K562 (cell line): ENCODE measurements around the gene BROX. TPM values are rescaled to one million over a fixed set of nuclear protein-coding genes. Genes with fewer than 3 reads are reported as not detected.

ENCODE experiments used
- ARID3A ChIP-seq: IDR thresholded peaks from 2 replicates; pipeline ENCODE4 v1.6.1; 2012; ENCODE audit warnings: low read depth, low read length, improper control_type of control experiment, borderline replicate concordance
- LARP7 ChIP-seq: fragments of 450-650 bp; IDR thresholded peaks from 2 replicates; pipeline ENCODE4 v1.6.1; 2016
- RREB1 ChIP-seq: fragments of 250-450 bp; sonication (Bioruptor Pico); IDR thresholded peaks from 2 replicates; pipeline ENCODE4 v1.4.0; 2020
- SMAD1 ChIP-seq: fragments of 150-350 bp; IDR thresholded peaks from 2 replicates; pipeline ENCODE4 v1.6.1; 2014; ENCODE audit warnings: low read length, low read depth; ENCODE audit not compliant: partially characterized antibody
- ZNF165 ChIP-seq: fragments of 250-450 bp; sonication (Bioruptor Pico); IDR thresholded peaks from 2 replicates; pipeline ENCODE4 v1.4.0; 2020; ENCODE audit warnings: borderline replicate concordance
- polyA plus RNA-seq, 8 experiments: library from polyadenylated mRNA; depleted of rRNA in 4 of 8; stranded (reverse) in 5 of 8; unstranded in 3 of 8; fragments of >200 nt; fragmentation: Nextera tagmentation in 2 of 8; fragmentation: Illumina TruSeq in 1 of 8; extraction: Ambion mirVana in 2 of 8; extraction: Trizol in 1 of 8; gene quantifications; 2 replicates each; pipeline versions ENCODE4 v1.2.1 to v1.2.3, GENCODE V29; 2011 to 2014; ENCODE audit warnings: inconsistent platforms in 1 of 8, missing spikeins in 1 of 8
- total RNA-seq, 7 experiments: library from RNA; depleted of rRNA in 6 of 7; stranded (reverse); fragments of >200 nt in 6 of 7; fragmentation: Illumina TruSeq in 2 of 7; extraction: Trizol in 2 of 7; gene quantifications; 2 replicates each; pipeline versions ENCODE4 v1.2.1 to v1.2.3, GENCODE V29; 2011 to 2021; ENCODE audit warnings: low replicate concordance in 1 of 7
- TF ChIP-seq, protein P1 (sequence below), 2 experiments: fragments of 150-350 bp in 1 of 2; IDR thresholded peaks; 2 replicates each; pipeline ENCODE4 v1.6.1; 2012 to 2016; ENCODE audit warnings: low read depth in 2 of 2, low read length in 2 of 2, mild to moderate bottlenecking in 1 of 2, moderate library complexity in 1 of 2

The BROX gene
- total and polyA plus RNA-seq, 9 of the 15 experiments (the other 6 are each of a cell fraction or from before 2014, with no cell fraction given), result 9.4 to 153 (median 45.1) TPM

DNA sequence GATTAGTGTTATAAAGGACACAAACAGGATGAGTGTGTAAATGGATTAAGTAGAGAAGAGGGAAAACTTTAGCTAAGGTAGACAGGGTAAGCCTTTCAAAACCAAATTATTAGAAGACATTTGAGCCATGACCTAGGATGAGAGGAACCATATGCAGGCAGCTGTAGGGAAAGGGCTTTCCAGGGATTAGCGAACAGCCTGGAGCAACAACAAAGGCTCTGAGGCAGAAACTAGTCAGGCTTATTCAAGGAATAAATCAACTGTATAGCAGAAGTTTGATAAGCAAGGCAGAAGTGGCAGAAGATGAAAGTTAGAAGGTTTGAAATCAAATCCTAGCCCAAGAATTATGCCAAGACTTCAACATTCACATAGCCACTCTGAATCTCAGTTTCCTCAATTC, 21.3 kb upstream of the BROX start (continued):
- no peak for TF ChIP-seq SMAD1
- no peak for TF ChIP-seq LARP7
- TF ChIP-seq, protein P1, sequence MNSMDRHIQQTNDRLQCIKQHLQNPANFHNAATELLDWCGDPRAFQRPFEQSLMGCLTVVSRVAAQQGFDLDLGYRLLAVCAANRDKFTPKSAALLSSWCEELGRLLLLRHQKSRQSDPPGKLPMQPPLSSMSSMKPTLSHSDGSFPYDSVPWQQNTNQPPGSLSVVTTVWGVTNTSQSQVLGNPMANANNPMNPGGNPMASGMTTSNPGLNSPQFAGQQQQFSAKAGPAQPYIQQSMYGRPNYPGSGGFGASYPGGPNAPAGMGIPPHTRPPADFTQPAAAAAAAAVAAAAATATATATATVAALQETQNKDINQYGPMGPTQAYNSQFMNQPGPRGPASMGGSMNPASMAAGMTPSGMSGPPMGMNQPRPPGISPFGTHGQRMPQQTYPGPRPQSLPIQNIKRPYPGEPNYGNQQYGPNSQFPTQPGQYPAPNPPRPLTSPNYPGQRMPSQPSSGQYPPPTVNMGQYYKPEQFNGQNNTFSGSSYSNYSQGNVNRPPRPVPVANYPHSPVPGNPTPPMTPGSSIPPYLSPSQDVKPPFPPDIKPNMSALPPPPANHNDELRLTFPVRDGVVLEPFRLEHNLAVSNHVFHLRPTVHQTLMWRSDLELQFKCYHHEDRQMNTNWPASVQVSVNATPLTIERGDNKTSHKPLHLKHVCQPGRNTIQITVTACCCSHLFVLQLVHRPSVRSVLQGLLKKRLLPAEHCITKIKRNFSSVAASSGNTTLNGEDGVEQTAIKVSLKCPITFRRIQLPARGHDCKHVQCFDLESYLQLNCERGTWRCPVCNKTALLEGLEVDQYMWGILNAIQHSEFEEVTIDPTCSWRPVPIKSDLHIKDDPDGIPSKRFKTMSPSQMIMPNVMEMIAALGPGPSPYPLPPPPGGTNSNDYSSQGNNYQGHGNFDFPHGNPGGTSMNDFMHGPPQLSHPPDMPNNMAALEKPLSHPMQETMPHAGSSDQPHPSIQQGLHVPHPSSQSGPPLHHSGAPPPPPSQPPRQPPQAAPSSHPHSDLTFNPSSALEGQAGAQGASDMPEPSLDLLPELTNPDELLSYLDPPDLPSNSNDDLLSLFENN (IDR thresholded peaks at IDR 0.05; ENCODE audit: low read depth in 2 of 2, low read length in 2 of 2), result no peak
- no peak for TF ChIP-seq RREB1 (CRISPR knock-in tag)
- no peak for TF ChIP-seq ZNF165
- TF ChIP-seq ARID3A, result no peak
